K562 (cell line): Measurements from ENCODE around the gene ANXA3. TPM values are rescaled to one million over a fixed set of nuclear protein-coding genes. Genes with fewer than 3 reads are reported as not detected.

Experiments
- ARID3B ChIP-seq: fragments of 250-450 bp; sonication (Bioruptor Pico); IDR thresholded peaks from 2 replicates; pipeline ENCODE4 v1.4.0; 2020; ENCODE audit warnings: borderline replicate concordance
- ATF6 ChIP-seq: sonication (generic); formaldehyde crosslinking; IDR thresholded peaks from 2 replicates; pipeline ENCODE4 v1.4.0; 2020; ENCODE audit warnings: mild to moderate bottlenecking, missing genetic modification reagents
- CREM ChIP-seq: IDR thresholded peaks from 2 replicates; pipeline ENCODE4 v1.6.1; 2014; ENCODE audit warnings: antibody characterized with exemption, low read depth
- EHMT2 ChIP-seq: fragments of 450-650 bp; IDR thresholded peaks from 2 replicates; pipeline ENCODE4 v1.6.1; 2018; ENCODE audit warnings: antibody characterized with exemption
- ELF1 ChIP-seq: fragments of 200-800 bp; sonication (Bioruptor generic); IDR thresholded peaks from 2 replicates; pipeline ENCODE4 v1.6.1; 2016; ENCODE audit warnings: missing genetic modification characterization, missing compliant biosample characterization
- FOSL1 ChIP-seq: fragments of 200-800 bp; sonication (Bioruptor generic); conservative IDR thresholded peaks from 2 replicates; pipeline ENCODE4 v1.6.1; 2016; ENCODE audit warnings: missing genetic modification characterization, missing compliant biosample characterization
- FOXM1 ChIP-seq, 2 experiments: fragments of 450-650 bp in 1 of 2; sonication (generic) in 1 of 2; formaldehyde crosslinking in 1 of 2; IDR thresholded peaks; 2 replicates each; pipeline versions ENCODE4 v1.6.1 to v1.9.0; 2017 to 2022; ENCODE audit warnings: low read depth in 2 of 2, mild to moderate bottlenecking in 2 of 2, missing genetic modification reagents in 1 of 2, moderate library complexity in 1 of 2
- HSF4 ChIP-seq: fragments of 250-450 bp; sonication (Bioruptor Pico); IDR thresholded peaks from 2 replicates; pipeline ENCODE4 v2.1.2; 2022; ENCODE audit warnings: mild to moderate bottlenecking, moderate library complexity, borderline replicate concordance
- ILK ChIP-seq: fragments of 450-650 bp; IDR thresholded peaks from 2 replicates; pipeline ENCODE4 v1.6.1; 2016; ENCODE audit warnings: missing genetic modification characterization, low read depth, mild to moderate bottlenecking, missing compliant biosample characterization, moderate library complexity, borderline replicate concordance
- KDM4B ChIP-seq, 2 experiments: fragments of 450-650 bp in 1 of 2; sonication (generic) in 1 of 2; IDR thresholded peaks; 2 replicates each; pipeline ENCODE4 v1.6.1; 2016 to 2017; ENCODE audit warnings: borderline replicate concordance in 2 of 2, antibody characterized with exemption in 1 of 2, low read depth in 1 of 2, mild to moderate bottlenecking in 1 of 2
- MAFF ChIP-seq: IDR thresholded peaks from 2 replicates; pipeline ENCODE4 v1.6.1; 2012; ENCODE audit warnings: low read length, improper control_type of control experiment
- MTA3 ChIP-seq: fragments of 450-650 bp; formaldehyde crosslinking; IDR thresholded peaks from 2 replicates; pipeline ENCODE4 v1.6.1; 2017; ENCODE audit warnings: mild to moderate bottlenecking, borderline replicate concordance
- MYNN ChIP-seq, 2 experiments: sonication (generic); formaldehyde crosslinking in 1 of 2; IDR thresholded peaks; 2 replicates each; pipeline versions ENCODE4 v1.5.0 to v1.6.1; 2016 to 2020; ENCODE audit warnings: antibody characterized with exemption in 1 of 2, missing genetic modification reagents in 1 of 2
- PKNOX1 ChIP-seq: fragments of 450-650 bp; IDR thresholded peaks from 2 replicates; pipeline ENCODE4 v1.6.1; 2016
- ZNF175 ChIP-seq: fragments of 200-800 bp; sonication (Bioruptor generic); IDR thresholded peaks from 2 replicates; pipeline ENCODE4 v1.6.1; 2016; ENCODE audit warnings: low read depth, mild to moderate bottlenecking, missing genetic modification characterization, missing compliant biosample characterization
- ZNF217 ChIP-seq: sonication (generic); formaldehyde crosslinking; IDR thresholded peaks from 2 replicates; pipeline ENCODE4 v1.8.0; 2022; ENCODE audit warnings: mild to moderate bottlenecking, missing genetic modification reagents
- ZNF518B ChIP-seq: fragments of 250-450 bp; sonication (Bioruptor Pico); IDR thresholded peaks from 2 replicates; pipeline ENCODE4 v1.5.0; 2021; ENCODE audit warnings: mild to moderate bottlenecking, moderate library complexity
- polyA plus RNA-seq, 8 experiments: library from polyadenylated mRNA; depleted of rRNA in 4 of 8; stranded (reverse) in 5 of 8; unstranded in 3 of 8; fragments of >200 nt; fragmentation: Nextera tagmentation in 2 of 8; fragmentation: Illumina TruSeq in 1 of 8; extraction: Ambion mirVana in 2 of 8; extraction: Trizol in 1 of 8; gene quantifications; 2 replicates each; pipeline versions ENCODE4 v1.2.1 to v1.2.3, GENCODE V29; 2011 to 2014; ENCODE audit warnings: inconsistent platforms in 1 of 8, missing spikeins in 1 of 8
- total RNA-seq, 7 experiments: library from RNA; depleted of rRNA in 6 of 7; stranded (reverse); fragments of >200 nt in 6 of 7; fragmentation: Illumina TruSeq in 2 of 7; extraction: Trizol in 2 of 7; gene quantifications; 2 replicates each; pipeline versions ENCODE4 v1.2.1 to v1.2.3, GENCODE V29; 2011 to 2021; ENCODE audit warnings: low replicate concordance in 1 of 7

Gene ANXA3
- total and polyA plus RNA-seq, 9 of the 15 experiments (the other 6 are each of a cell fraction or from before 2014, with no cell fraction given), result 6.3 to 15.5 (median 9.8) TPM

- TF ChIP-seq FOXM1 (IDR thresholded peaks at IDR 0.05; ENCODE audit: low read depth) (peak; percentile 80), FOXM1 (CRISPR knock-in tag; IDR thresholded peaks at IDR 0.05; ENCODE audit: low read depth) (no peak), ZNF175 (peak; percentile 81), KDM4B (IDR thresholded peaks at IDR 0.05; ENCODE audit: borderline replicate concordance in 2 of 2, low read depth in 1 of 2) (no peak), MYNN (IDR thresholded peaks at IDR 0.05) (peak; percentile 83), MYNN (CRISPR knock-in tag; IDR thresholded peaks at IDR 0.05) (no peak), ZNF518B (CRISPR knock-in tag) (no peak), PKNOX1 (no peak), MAFF (no peak), MTA3 (peak; percentile 76; the same call in 1 of the 2 replicates), EHMT2 (0 out of 2 replicates have a peak, but pooled peaks have one; percentile 27), CREM (peak; percentile 54), FOSL1 (tag) (peak; percentile 72), ATF6 (CRISPR knock-in tag) (peak; percentile 57; the same call in 1 of the 2 replicates), ZNF217 (CRISPR knock-in tag) (no peak), ARID3B (CRISPR knock-in tag) (no peak), ELF1 (no peak), HSF4 (CRISPR knock-in tag) (0 out of 2 replicates have a peak, but pooled peaks have one; percentile 33), ILK (no peak)
These were observed 70.8 kb downstream of the ANXA3 start (continued) for GRCh38 chr4:78622253-78622979.
